Measurements from ENCODE around the gene ATG7.

ATG7 gene

DNA sequence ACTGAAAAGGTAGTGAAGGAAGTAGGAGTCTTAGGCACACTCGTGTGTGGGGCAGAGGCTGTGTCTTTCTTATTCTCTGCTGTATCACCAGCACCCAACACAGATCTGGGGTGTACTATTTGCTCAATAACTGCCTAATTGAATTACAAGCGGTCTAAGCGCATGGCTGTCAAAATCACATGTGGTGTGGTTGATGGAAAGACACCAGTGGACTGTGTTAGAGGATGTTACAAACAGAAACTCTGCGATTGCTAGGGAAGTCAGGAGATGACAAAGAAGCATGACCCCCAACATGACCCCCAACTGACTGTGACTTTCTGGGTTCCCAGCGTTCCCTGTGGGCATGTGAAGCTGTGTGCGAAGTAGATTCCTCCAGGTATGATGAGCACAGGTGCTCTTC is 32.0 kb downstream of the ATG7 start:
- Histone ChIP-seq H3K4me3 (replicated peaks; ENCODE audit: insufficient read depth, low read length) (no peak overlapping the region), H3K27ac (replicated peaks) (no peak overlapping the region; the same call in 1 of the 2 replicates), H3K27me3 (ENCODE audit: insufficient read depth, poor library complexity, severe bottlenecking) (no peaks in the 10 kb centered on the region)
- DNase-seq (ENCODE audit: low read depth in 1 of 2, low spot score in 1 of 2): no peak
- TF ChIP-seq POLR2AphosphoS5 (IDR thresholded peaks at IDR 0.05; ENCODE audit: low read depth) (no peak; the same call in 1 of the 2 replicates), GABPA (IDR thresholded peaks at IDR 0.05; ENCODE audit: low read depth) (no peak)

GRCh38 chr3:11305509-11305908 is 33.3 kb downstream of the ATG7 start:
- Histone ChIP-seq H3K27ac (replicated peaks) (0 out of 2 replicates have a peak overlapping the region, but pooled peaks have one; percentile 7), H3K27me3 (ENCODE audit: insufficient read depth, poor library complexity, severe bottlenecking) (no peaks in the 10 kb centered on the region), H3K4me3 (replicated peaks; ENCODE audit: insufficient read depth, low read length) (no peak overlapping the region)
- TF ChIP-seq, protein P1, sequence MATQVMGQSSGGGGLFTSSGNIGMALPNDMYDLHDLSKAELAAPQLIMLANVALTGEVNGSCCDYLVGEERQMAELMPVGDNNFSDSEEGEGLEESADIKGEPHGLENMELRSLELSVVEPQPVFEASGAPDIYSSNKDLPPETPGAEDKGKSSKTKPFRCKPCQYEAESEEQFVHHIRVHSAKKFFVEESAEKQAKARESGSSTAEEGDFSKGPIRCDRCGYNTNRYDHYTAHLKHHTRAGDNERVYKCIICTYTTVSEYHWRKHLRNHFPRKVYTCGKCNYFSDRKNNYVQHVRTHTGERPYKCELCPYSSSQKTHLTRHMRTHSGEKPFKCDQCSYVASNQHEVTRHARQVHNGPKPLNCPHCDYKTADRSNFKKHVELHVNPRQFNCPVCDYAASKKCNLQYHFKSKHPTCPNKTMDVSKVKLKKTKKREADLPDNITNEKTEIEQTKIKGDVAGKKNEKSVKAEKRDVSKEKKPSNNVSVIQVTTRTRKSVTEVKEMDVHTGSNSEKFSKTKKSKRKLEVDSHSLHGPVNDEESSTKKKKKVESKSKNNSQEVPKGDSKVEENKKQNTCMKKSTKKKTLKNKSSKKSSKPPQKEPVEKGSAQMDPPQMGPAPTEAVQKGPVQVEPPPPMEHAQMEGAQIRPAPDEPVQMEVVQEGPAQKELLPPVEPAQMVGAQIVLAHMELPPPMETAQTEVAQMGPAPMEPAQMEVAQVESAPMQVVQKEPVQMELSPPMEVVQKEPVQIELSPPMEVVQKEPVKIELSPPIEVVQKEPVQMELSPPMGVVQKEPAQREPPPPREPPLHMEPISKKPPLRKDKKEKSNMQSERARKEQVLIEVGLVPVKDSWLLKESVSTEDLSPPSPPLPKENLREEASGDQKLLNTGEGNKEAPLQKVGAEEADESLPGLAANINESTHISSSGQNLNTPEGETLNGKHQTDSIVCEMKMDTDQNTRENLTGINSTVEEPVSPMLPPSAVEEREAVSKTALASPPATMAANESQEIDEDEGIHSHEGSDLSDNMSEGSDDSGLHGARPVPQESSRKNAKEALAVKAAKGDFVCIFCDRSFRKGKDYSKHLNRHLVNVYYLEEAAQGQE (IDR thresholded peaks at IDR 0.05; ENCODE audit: insufficient replicate concordance, low read depth): no peak
- TF ChIP-seq CTCF (IDR thresholded peaks at IDR 0.05; ENCODE audit: insufficient read depth, low read length) (no peak), POLR2AphosphoS5 (IDR thresholded peaks at IDR 0.05; ENCODE audit: low read depth) (no peak), GABPA (IDR thresholded peaks at IDR 0.05; ENCODE audit: low read depth) (no peak), SPI1 (IDR thresholded peaks at IDR 0.05; ENCODE audit: borderline replicate concordance, low read depth) (no peak)
- DNase-seq (ENCODE audit: low read depth in 1 of 2, low spot score in 1 of 2): no peak

DNA sequence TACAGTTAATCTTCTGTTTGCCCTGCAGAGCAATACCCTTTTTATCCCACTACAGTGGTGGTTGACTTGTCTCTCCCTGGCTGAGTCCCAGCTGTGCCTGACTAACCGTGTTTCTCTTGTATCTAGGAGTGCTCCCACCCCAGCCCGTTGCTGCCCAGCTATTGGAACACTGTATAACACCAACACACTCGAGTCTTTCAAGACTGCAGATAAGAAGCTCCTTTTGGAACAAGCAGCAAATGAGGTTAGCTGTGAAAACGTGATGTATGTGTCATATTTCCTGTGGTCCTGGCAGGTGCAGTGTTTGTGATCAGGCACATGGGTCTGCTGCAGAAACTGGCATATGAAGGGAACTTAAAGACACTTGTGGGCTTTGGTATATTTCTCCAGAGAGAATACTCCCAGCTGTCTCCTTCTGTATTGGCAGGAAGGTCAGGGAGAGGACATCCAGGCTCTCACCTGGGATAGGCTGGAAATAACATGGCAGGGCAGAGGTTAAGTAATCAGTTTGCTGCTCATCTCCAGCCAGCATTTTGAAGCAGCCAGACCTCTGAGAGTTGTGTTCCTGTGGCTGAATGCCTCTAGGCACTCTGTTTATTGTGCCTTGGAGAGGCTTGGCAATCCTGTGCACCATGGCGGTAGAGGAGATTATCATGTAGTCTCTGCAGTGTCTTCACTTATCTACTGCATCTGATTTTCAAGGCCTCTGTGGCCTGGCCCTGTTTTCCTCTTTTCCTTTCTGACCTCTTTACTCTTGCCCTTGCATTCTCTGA is 34.8 kb downstream of the ATG7 start:
- H3K27ac ChIP-seq (replicated peaks): no peak overlapping the region
- no peak for TF ChIP-seq SPI1 (IDR thresholded peaks at IDR 0.05; ENCODE audit: borderline replicate concordance, low read depth)
- TF ChIP-seq, protein P1 (IDR thresholded peaks at IDR 0.05; ENCODE audit: insufficient replicate concordance, low read depth): no peak
- no peak overlapping the region for H3K4me3 ChIP-seq (replicated peaks; ENCODE audit: insufficient read depth, low read length)
- no peaks in the 10 kb centered on the region for H3K27me3 ChIP-seq (ENCODE audit: insufficient read depth, poor library complexity, severe bottlenecking)
- no peak for DNase-seq (ENCODE audit: low read depth in 1 of 2, low spot score in 1 of 2)

- Histone ChIP-seq H3K27me3 (ENCODE audit: insufficient read depth, poor library complexity, severe bottlenecking) (no peaks in the 10 kb centered on the region), H3K4me3 (replicated peaks; ENCODE audit: insufficient read depth, low read length) (no peak overlapping the region), H3K27ac (replicated peaks) (no peak overlapping the region; the same call in 1 of the 2 replicates)
- TF ChIP-seq GABPA (IDR thresholded peaks at IDR 0.05; ENCODE audit: low read depth): no peak
- TF ChIP-seq POLR2AphosphoS5 (IDR thresholded peaks at IDR 0.05; ENCODE audit: low read depth): no peak
- no peak for TF ChIP-seq CTCF (IDR thresholded peaks at IDR 0.05; ENCODE audit: insufficient read depth, low read length)
- TF ChIP-seq, protein P1 (IDR thresholded peaks at IDR 0.05; ENCODE audit: insufficient replicate concordance, low read depth): no peak
- TF ChIP-seq SPI1 (IDR thresholded peaks at IDR 0.05; ENCODE audit: borderline replicate concordance, low read depth): no peak
- DNase-seq (ENCODE audit: low read depth in 1 of 2, low spot score in 1 of 2): no peak
These were observed 35.7 kb downstream of the ATG7 start for GRCh38 chr3:11307830-11308432.

Measured in HL-60 (cell line).